IMR-90 (cell line): ENCODE measurements around the gene RNF181. TPM values are rescaled to one million over a fixed set of nuclear protein-coding genes. Genes with fewer than 3 reads are reported as not detected.
"Not testable (repeated sequence)": the region's sequence is repeated elsewhere in the genome, so short reads cannot be mapped to it uniquely, and the experiment has no call there.

Experiments
- ATAC-seq: fragments of 200-7000 bp; cut with Tn5 transposase; 2 replicates; pipeline ENCODE4 v1.9.1; 2020; ENCODE audit warnings: low read depth, mild to moderate bottlenecking, moderate library complexity
- BruUV-seq: library from RNA; stranded (reverse); fragments of 400-500 nt; replicated peaks from 2 replicates; lab custom pipeline; 2021; lab: Mats Ljungman, UMichigan
- CTCF ChIA-PET: fragments of 300-600 bp; formaldehyde crosslinking; extraction: SDS; loops from one replicate; lab custom pipeline; 2021; ENCODE audit warnings: antibody characterized with exemption; lab: Yijun Ruan, JAX
- POLR2A ChIA-PET: fragments of 300-600 bp; sonication (Branson Sonifier 250); formaldehyde crosslinking; loops from one replicate; lab custom pipeline; 2022; ENCODE audit warnings: antibody characterized with exemption; ENCODE audit not compliant: unreplicated experiment; lab: Charles Lee
- DNase-seq: peaks from one replicate; pipeline ENCODE4 v3.0.0; 2013
- H2AFZ ChIP-seq: replicated peaks from 2 replicates; pipeline ENCODE3; 2013; ENCODE audit warnings: low read length, mild to moderate bottlenecking; ENCODE audit not compliant: poor library complexity
- H2AK5ac ChIP-seq: 2 replicates; pipeline ENCODE4 v1.6.1; 2013; ENCODE audit warnings: low read depth, low read length, inconsistent platforms
- H2AK9ac ChIP-seq: replicated peaks from 2 replicates; pipeline ENCODE3; 2013; ENCODE audit warnings: mild to moderate bottlenecking, low read depth, low read length, moderate library complexity; ENCODE audit not compliant: poor library complexity
- H2BK120ac ChIP-seq: 2 replicates; pipeline ENCODE4 v1.6.1; 2013; ENCODE audit warnings: low read depth, low read length, inconsistent platforms
- H2BK15ac ChIP-seq: 3 replicates; pipeline ENCODE4 v1.6.1; 2013; ENCODE audit warnings: low read depth, low read length, inconsistent platforms
- H2BK20ac ChIP-seq: 2 replicates; pipeline ENCODE4 v1.6.1; 2013; ENCODE audit warnings: low read depth, mild to moderate bottlenecking, inconsistent platforms, low read length, moderate library complexity
- H2BK5ac ChIP-seq: 2 replicates; pipeline ENCODE4 v1.6.1; 2013; ENCODE audit warnings: mild to moderate bottlenecking, low read depth, low read length, inconsistent platforms; ENCODE audit not compliant: poor library complexity, severe bottlenecking
- H3K14ac ChIP-seq: replicated peaks from 2 replicates; pipeline ENCODE4 v1.6.1; 2013; ENCODE audit warnings: low read depth, low read length, inconsistent platforms
- H3K18ac ChIP-seq: 2 replicates; pipeline ENCODE4 v1.6.1; 2013; ENCODE audit warnings: low read depth, low read length, control low read depth
- H3K23ac ChIP-seq: 2 replicates; pipeline ENCODE4 v1.6.1; 2013; ENCODE audit warnings: low read depth, low read length, inconsistent platforms
- H3K27ac ChIP-seq: 2 replicates; pipeline ENCODE4 v1.5.1; 2013; ENCODE audit warnings: mild to moderate bottlenecking, control low read depth, low read length; ENCODE audit not compliant: insufficient read depth
- H3K27me3 ChIP-seq: 2 replicates; pipeline ENCODE4 v1.6.1; 2013; ENCODE audit warnings: low read length; ENCODE audit not compliant: control insufficient read depth, insufficient read depth
- H3K36me3 ChIP-seq: 2 replicates; pipeline ENCODE4 v1.6.1; 2013; ENCODE audit warnings: low read length, mixed read lengths; ENCODE audit not compliant: control insufficient read depth, insufficient read depth
- H3K4ac ChIP-seq: 2 replicates; pipeline ENCODE4 v1.6.1; 2013; ENCODE audit warnings: low read depth, low read length, inconsistent platforms
- H3K4me1 ChIP-seq: 2 replicates; pipeline ENCODE4 v1.6.1; 2013; ENCODE audit warnings: low read length, mixed read lengths; ENCODE audit not compliant: control insufficient read depth, insufficient read depth
- H3K4me2 ChIP-seq: 2 replicates; pipeline ENCODE4 v1.6.1; 2013; ENCODE audit warnings: low read depth, mild to moderate bottlenecking, control low read depth, low read length, moderate library complexity
- H3K4me3 ChIP-seq: 2 replicates; pipeline ENCODE4 v1.5.1; 2013; ENCODE audit warnings: low read depth, mild to moderate bottlenecking, control low read depth, low read length, moderate library complexity; ENCODE audit not compliant: insufficient read depth
- H3K56ac ChIP-seq: 2 replicates; pipeline ENCODE4 v1.6.1; 2013; ENCODE audit warnings: low read length, inconsistent platforms; ENCODE audit not compliant: insufficient read depth; ENCODE audit errors: extremely low read depth
- H3K79me1 ChIP-seq, 2 experiments: 2 replicates each; pipeline ENCODE4 v1.6.1; 2013; ENCODE audit warnings: low read length in 2 of 2, inconsistent platforms in 1 of 2, low read depth in 1 of 2
- H3K9ac ChIP-seq: 2 replicates; pipeline ENCODE4 v1.6.1; 2013; ENCODE audit warnings: low read depth, low read length, control low read depth
- H3K9me1 ChIP-seq: 2 replicates; pipeline ENCODE4 v1.6.1; 2013; ENCODE audit warnings: low read length, inconsistent platforms; ENCODE audit not compliant: insufficient read depth
- H3K9me3 ChIP-seq: 2 replicates; pipeline ENCODE4 v1.6.1; 2013; ENCODE audit warnings: low read length; ENCODE audit not compliant: control insufficient read depth, insufficient read depth
- H4K20me1 ChIP-seq: 2 replicates; pipeline ENCODE4 v1.6.1; 2013; ENCODE audit warnings: low read length, inconsistent platforms; ENCODE audit not compliant: insufficient read depth
- H4K5ac ChIP-seq: 2 replicates; pipeline ENCODE4 v1.6.1; 2013; ENCODE audit warnings: mild to moderate bottlenecking, low read depth, low read length, control low read depth
- H4K8ac ChIP-seq, 2 experiments: 2 replicates each; pipeline ENCODE4 v1.6.1; 2013; ENCODE audit warnings: low read depth in 2 of 2, low read length in 2 of 2, control low read depth in 1 of 2, inconsistent platforms in 1 of 2
- H4K91ac ChIP-seq: 2 replicates; pipeline ENCODE4 v1.6.1; 2013; ENCODE audit warnings: low read depth, low read length, inconsistent platforms; ENCODE audit not compliant: insufficient read depth
- CEBPB ChIP-seq: IDR thresholded peaks from 2 replicates; pipeline ENCODE4 v1.6.1; 2012; ENCODE audit warnings: low read depth, low read length, improper control_type of control experiment
- FOS ChIP-seq: fragments of 150-350 bp; IDR thresholded peaks from 2 replicates; pipeline ENCODE4 v1.6.1; 2016; ENCODE audit warnings: low read depth, low read length
- MXI1 ChIP-seq: IDR thresholded peaks from 2 replicates; pipeline ENCODE4 v1.6.1; 2012; ENCODE audit warnings: low read depth, mild to moderate bottlenecking, low read length, moderate library complexity, borderline replicate concordance
- RFX5 ChIP-seq: IDR thresholded peaks from 2 replicates; pipeline ENCODE4 v1.8.0; 2012; ENCODE audit warnings: low read depth, mild to moderate bottlenecking, low read length, moderate library complexity
- WGBS, 2 experiments: methylation state at CpG; one replicate each; pipeline versions ENCODE4 v1.1.5 to v1.1.7; 2013; ENCODE audit warnings: missing lambda C conversion rate in 2 of 2; ENCODE audit not compliant: insufficient read length in 1 of 2; ENCODE audit errors: extremely low coverage in 2 of 2; 5-methylcytosine and 5-hydroxymethylcytosine counted together
- dilution Hi-C: fragments of 300-500 bp; cut with HindIII; formaldehyde crosslinking; loops from one replicate; pipeline ENCODE4 v1.14.3; 2018; ENCODE audit warnings: low sequenced_read_pairs; ENCODE audit not compliant: unreplicated experiment
- in situ Hi-C: fragments of 300-500 bp; cut with MboI; formaldehyde crosslinking; loops from 3 replicates; pipeline ENCODE4 v1.14.3; 2019; ENCODE audit warnings: low sequenced_read_pairs, inconsistent platforms, mixed read lengths
- intact Hi-C: fragments of 100-400 bp; cut with micrococcal nuclease; formaldehyde crosslinking; loops from 2 replicates; pipeline ENCODE4 v1.10.0; 2022
- polyA plus RNA-seq, 3 experiments: library from polyadenylated mRNA; depleted of rRNA; stranded (reverse); fragments of >200 nt; gene quantifications; 2 replicates each; pipeline ENCODE4 v1.2.3, GENCODE V29; 2012; ENCODE audit warnings: low replicate concordance in 1 of 3
- total RNA-seq: library from RNA; depleted of rRNA; stranded (reverse); fragments of >200 nt; gene quantifications from 2 replicates; pipeline ENCODE4 v1.2.3, GENCODE V29; 2012

Gene RNF181
- total and polyA plus RNA-seq, 2 of the 4 experiments (the other 2 are of a cell fraction), result 438 to 498 TPM

DNA sequence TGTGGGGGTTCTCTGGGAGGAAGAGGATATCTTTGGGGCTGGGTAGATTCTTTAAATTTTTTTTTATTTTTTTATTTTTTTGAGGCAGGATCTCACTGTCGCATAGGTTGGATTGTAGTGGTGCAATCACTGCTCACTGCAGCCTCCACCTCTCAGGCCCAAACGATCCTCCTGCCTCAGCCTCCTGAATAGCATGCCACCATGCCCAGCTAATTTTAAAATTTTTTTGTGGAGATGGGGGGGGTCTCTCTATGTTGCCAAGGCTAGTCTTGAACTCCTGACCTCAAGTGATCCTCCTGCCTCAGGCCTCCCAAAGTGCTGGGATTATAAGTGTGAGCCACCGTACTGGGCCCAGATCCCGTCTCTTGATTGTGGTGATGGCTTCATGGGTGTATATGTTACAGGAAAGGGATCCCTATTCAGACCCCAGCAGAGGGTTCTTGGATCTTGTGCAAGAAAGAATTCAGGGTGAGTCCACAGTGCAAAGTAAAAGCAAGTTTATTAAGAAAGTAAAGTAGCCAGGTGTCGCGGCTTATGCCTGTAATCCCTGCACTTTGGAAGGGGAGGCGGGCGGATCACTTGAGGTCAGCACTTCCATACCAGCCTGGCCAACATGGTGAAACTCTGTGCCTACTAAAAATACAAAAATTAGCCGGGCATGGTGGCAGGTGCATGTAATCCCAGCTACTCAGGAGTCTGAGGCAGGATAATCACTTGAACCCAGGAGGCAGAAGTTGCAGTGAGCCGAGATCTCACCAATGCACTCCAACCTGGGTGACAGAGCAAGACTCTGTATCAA is 18.4 kb downstream of the RNF181 start:
- Histone ChIP-seq H4K91ac (no peak overlapping the region), H4K8ac (no peak overlapping the region), H3K23ac (no peak overlapping the region), H2BK5ac (no peak overlapping the region), H3K36me3 (peaks cover 8% of the 10 kb centered on the region), H3K9ac (no peak overlapping the region), H3K9me3 (no peaks in the 10 kb centered on the region), H3K56ac (no peak overlapping the region), H4K20me1 (peaks cover 12% of the 10 kb centered on the region; the same call in 1 of the 2 replicates), H3K14ac (no peak overlapping the region), H3K4ac (no peak overlapping the region), H3K4me3 (no peak overlapping the region), H2BK120ac (no peak overlapping the region), H3K4me2 (no peak overlapping the region), H2AK5ac (no peak overlapping the region), H3K18ac (no peak overlapping the region), H3K4me1 (peaks cover 2% of the 10 kb centered on the region; the same call in 1 of the 2 replicates), H2AFZ (no peak overlapping the region), H3K27ac (no peak overlapping the region), H2BK15ac (no peak overlapping the region), H2BK20ac (no peak overlapping the region), H2AK9ac (no peak overlapping the region), H3K79me1 (peaks cover 15 to 41% of the 10 kb centered on the region in 2 experiments), H3K9me1 (peaks cover 6% of the 10 kb centered on the region), H3K27me3 (no peaks in the 10 kb centered on the region), H4K5ac (no peak overlapping the region)
- ChIA-PET POLR2A (no interaction called here), CTCF (no interaction called here)
- WGBS, 2 experiments, result 90% methylated on average over 3 of the region's 10 CpGs; no CpG with 5 or more reads in 1 of the 2 experiments
- DNase-seq, result no peak
- TF ChIP-seq MXI1 (no peak), RFX5 (no peak), CEBPB (no peak), FOS (no peak)
- BruUV-seq, result no TSS peak
- no peak for ATAC-seq
- in situ Hi-C loops, result no loop called here
- dilution Hi-C loops, result no loop called here
- intact Hi-C loops, result no loop called here

DNA sequence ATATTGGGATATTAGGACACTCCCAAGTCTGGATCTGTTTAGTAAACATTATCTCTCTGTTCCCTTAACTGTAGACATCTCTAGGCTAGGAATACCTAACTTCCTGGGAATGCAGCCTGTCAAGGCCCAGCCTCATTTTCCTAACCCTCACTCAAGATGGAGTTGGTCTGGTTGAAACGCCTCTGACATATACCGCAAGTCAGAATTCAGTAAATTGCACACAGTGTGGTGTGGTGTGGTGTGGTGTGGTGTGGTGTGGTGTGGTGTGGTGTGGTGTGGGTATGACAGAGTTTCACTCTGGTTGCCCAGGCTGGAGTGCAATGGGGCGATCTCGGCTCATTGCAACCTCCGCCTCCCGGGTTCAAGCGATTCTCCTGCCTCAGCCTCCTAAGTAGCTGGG is 19.2 kb downstream of the RNF181 start:
- H3K18ac ChIP-seq, H3K4me2 ChIP-seq, intact Hi-C loops, H3K4me1 ChIP-seq, H4K8ac ChIP-seq, H3K27me3 ChIP-seq, H3K36me3 ChIP-seq, H3K27ac ChIP-seq, H3K14ac ChIP-seq, H4K5ac ChIP-seq, H2AK5ac ChIP-seq, H2AFZ ChIP-seq, DNase-seq, dilution Hi-C loops, H3K4ac ChIP-seq, POLR2A ChIA-PET, H3K23ac ChIP-seq, H2AK9ac ChIP-seq, H3K9me1 ChIP-seq, H3K56ac ChIP-seq, H2BK15ac ChIP-seq, in situ Hi-C loops, BruUV-seq, H2BK5ac ChIP-seq, H2BK20ac ChIP-seq, H2BK120ac ChIP-seq, ATAC-seq, H3K9ac ChIP-seq, H3K4me3 ChIP-seq, H3K9me3 ChIP-seq, CTCF ChIA-PET, H4K91ac ChIP-seq: not testable (repeated sequence)
- Histone ChIP-seq H3K79me1 (peaks cover 11 to 36% of the 10 kb centered on the region in 2 experiments), H4K20me1 (peaks cover 12% of the 10 kb centered on the region; the same call in 1 of the 2 replicates)
- WGBS, 2 experiments, result 94% methylated on average over 5 of the region's 7 CpGs; no CpG with 5 or more reads in 1 of the 2 experiments
